Endodermal cell (in vitro differentiated cells): ENCODE data around the gene PRAME. TPM values are rescaled to one million over a fixed set of nuclear protein-coding genes. Genes with fewer than 3 reads are reported as not detected.

Source experiments
- DNase-seq: peaks from one replicate; pipeline ENCODE4 v3.0.0-alpha.2; 2017
- H3K27ac ChIP-seq: 2 replicates; pipeline ENCODE4 v1.5.1; 2013; ENCODE audit warnings: mild to moderate bottlenecking, low read depth, low read length, moderate library complexity
- H3K27me3 ChIP-seq: 2 replicates; pipeline ENCODE4 v1.6.1; 2013; ENCODE audit warnings: mild to moderate bottlenecking, low read length, moderate library complexity; ENCODE audit not compliant: insufficient read depth, control insufficient read depth, poor library complexity, severe bottlenecking
- H3K36me3 ChIP-seq: 2 replicates; pipeline ENCODE4 v1.7.0; 2013; ENCODE audit warnings: mild to moderate bottlenecking, low read length, moderate library complexity; ENCODE audit not compliant: control insufficient read depth, insufficient read depth
- H3K4me1 ChIP-seq: one replicate; pipeline ENCODE4 v1.7.0; 2013; ENCODE audit warnings: low read length; ENCODE audit not compliant: control insufficient read depth, insufficient read depth
- H3K4me3 ChIP-seq: 2 replicates; pipeline ENCODE4 v1.5.1; 2013; ENCODE audit warnings: mild to moderate bottlenecking, low read length, moderate library complexity
- H3K9ac ChIP-seq: 2 replicates; pipeline ENCODE4 v1.6.1; 2013; ENCODE audit warnings: mild to moderate bottlenecking, low read length, moderate library complexity; ENCODE audit not compliant: poor library complexity, severe bottlenecking; ENCODE audit errors: extremely low read depth
- H3K9me3 ChIP-seq: 2 replicates; pipeline ENCODE4 v1.6.1; 2013; ENCODE audit warnings: mild to moderate bottlenecking, low read length, moderate library complexity; ENCODE audit not compliant: control insufficient read depth
- H3K27ac Mint-ChIP-seq: 2 replicates; pipeline ENCODE4 v1.8.0; 2020; ENCODE audit warnings: mixed read lengths
- H3K27me3 Mint-ChIP-seq: 2 replicates; pipeline ENCODE4 v1.8.0; 2021; ENCODE audit warnings: mild to moderate bottlenecking, mixed read lengths; ENCODE audit not compliant: insufficient read depth
- H3K36me3 Mint-ChIP-seq: 2 replicates; pipeline ENCODE4 v1.8.0; 2020; ENCODE audit warnings: low read depth, mixed read lengths
- H3K4me1 Mint-ChIP-seq: 2 replicates; pipeline ENCODE4 v1.8.0; 2020; ENCODE audit warnings: mixed read lengths
- H3K4me3 Mint-ChIP-seq: 2 replicates; pipeline ENCODE4 v1.8.0; 2020; ENCODE audit warnings: mild to moderate bottlenecking, moderate library complexity, mixed read lengths
- H3K9me3 Mint-ChIP-seq: 2 replicates; pipeline ENCODE4 v1.8.0; 2020; ENCODE audit warnings: mild to moderate bottlenecking, mixed read lengths
- CTCF ChIP-seq: fragments of 200-600 bp; sonication (generic); conservative IDR thresholded peaks from 2 replicates; pipeline ENCODE4 v1.5.0; 2021; ENCODE audit warnings: antibody characterized with exemption, mild to moderate bottlenecking
- WGBS, 2 experiments: methylation state at CpG; one replicate each; pipeline versions ENCODE4 v1.1.5 to v1.1.7; 2013; ENCODE audit warnings: missing lambda C conversion rate in 2 of 2, mixed read lengths in 1 of 2; ENCODE audit not compliant: insufficient coverage in 1 of 2, insufficient read length in 1 of 2; 5-methylcytosine and 5-hydroxymethylcytosine counted together
- total RNA-seq, 2 donors: library from RNA; stranded (reverse); fragmentation: NEBNext Ultra II Directional in 1 of 2; extraction: Animal tissue kit (Norgen Biotek cat#: 25700) in 1 of 2; gene quantifications; 2 replicates in 1 of 2; 3 replicates in 1 of 2; pipeline ENCODE4 v1.2.1, GENCODE V29; 2021

PRAME gene
- total RNA-seq, 2 donors from 2014 or later: 0.35 TPM; not detected in 1

DNA sequence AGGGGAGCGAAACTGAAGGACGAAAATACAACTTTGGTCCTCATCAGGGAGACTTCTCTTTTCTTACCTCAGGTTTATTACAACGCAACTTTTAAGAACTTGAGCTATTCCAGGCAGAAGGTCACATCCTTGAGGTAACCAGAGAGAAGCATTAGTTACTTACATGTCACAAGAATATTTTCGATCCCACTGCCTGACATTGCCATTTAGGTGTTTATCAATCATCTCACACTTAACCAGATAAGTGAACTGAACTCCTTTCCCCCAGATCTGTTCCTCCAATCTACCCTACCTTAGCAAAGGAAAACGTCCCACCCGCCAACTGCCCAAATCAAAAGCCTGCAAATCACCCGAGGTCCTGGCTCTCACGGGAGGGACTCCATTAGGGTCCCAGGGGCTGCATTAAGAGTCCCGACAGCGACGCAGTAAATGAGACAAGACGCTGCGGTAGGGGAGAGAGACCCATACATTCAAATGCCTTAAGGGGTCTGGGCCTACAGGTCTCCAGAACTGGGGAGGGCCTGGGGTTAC lies 51.3 kb downstream of the PRAME start:
- Mint-ChIP-seq H3K27ac (peak overlapping the region; percentile 73), H3K9me3 (peaks cover 26% of the 10 kb centered on the region), H3K27me3 (peaks cover 18% of the 10 kb centered on the region), H3K4me3 (peak overlapping the region; percentile 90), H3K4me1 (peaks cover 8% of the 10 kb centered on the region), H3K36me3 (peaks cover 43% of the 10 kb centered on the region)
- H3K4me3 ChIP-seq: peak overlapping the region; percentile 86
- no peak overlapping the region for H3K27ac ChIP-seq
- DNase-seq: no peak
- H3K4me1 ChIP-seq: no peaks in the 10 kb centered on the region
- peaks cover 40% of the 10 kb centered on the region for H3K36me3 ChIP-seq
- 29 to 77% methylated on average over 3 to 13 of the region's 13 CpGs for WGBS, 2 experiments
- peak overlapping the region; percentile 82 for H3K9ac ChIP-seq
- peaks cover 12% of the 10 kb centered on the region for H3K9me3 ChIP-seq
- no peak for TF ChIP-seq CTCF
- peaks cover 9% of the 10 kb centered on the region for H3K27me3 ChIP-seq

DNA sequence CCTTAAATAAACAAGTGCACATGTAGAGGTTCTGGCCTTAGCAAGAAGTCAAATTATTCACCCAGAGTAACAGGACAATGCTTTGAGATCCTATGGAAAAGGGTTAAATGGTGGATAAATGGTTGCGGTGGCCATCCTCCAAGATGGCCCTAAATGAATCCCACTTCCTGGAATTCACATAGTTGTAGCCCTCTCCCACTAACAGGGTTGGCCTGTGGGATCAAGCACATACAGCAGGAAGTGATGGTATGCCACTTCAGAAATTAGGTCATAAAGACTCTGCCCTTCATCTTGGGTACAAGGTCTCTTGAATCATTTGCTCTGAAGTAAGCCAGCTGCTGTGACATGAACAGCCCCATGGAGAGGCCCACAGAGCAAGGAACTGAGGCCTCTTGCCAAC lies 52.3 kb downstream of the PRAME start:
- Histone ChIP-seq H3K9me3 (peaks cover 12% of the 10 kb centered on the region), H3K27ac (no peak overlapping the region), H3K36me3 (peaks cover 51% of the 10 kb centered on the region), H3K27me3 (no peaks in the 10 kb centered on the region), H3K4me3 (peak overlapping the region; percentile 86), H3K4me1 (no peaks in the 10 kb centered on the region), H3K9ac (no peak overlapping the region)
- DNase-seq: no peak
- 80 to 92% methylated on average over 1 of the region's 1 CpG for WGBS, 2 experiments
- Mint-ChIP-seq H3K36me3 (peaks cover 53% of the 10 kb centered on the region), H3K27me3 (peaks cover 7% of the 10 kb centered on the region), H3K4me3 (peak overlapping the region; percentile 90), H3K9me3 (peaks cover 26% of the 10 kb centered on the region), H3K4me1 (peaks cover 8% of the 10 kb centered on the region), H3K27ac (no peak overlapping the region)
- no peak for TF ChIP-seq CTCF

GRCh38 chr22:22498267-22498666 lies 60.8 kb downstream of the PRAME start:
- Mint-ChIP-seq H3K27me3 (no peaks in the 10 kb centered on the region), H3K27ac (no peak overlapping the region), H3K36me3 (peaks cover 59% of the 10 kb centered on the region), H3K4me3 (no peak overlapping the region), H3K4me1 (no peaks in the 10 kb centered on the region), H3K9me3 (no peaks in the 10 kb centered on the region)
- no peak for DNase-seq
- Histone ChIP-seq H3K27me3 (no peaks in the 10 kb centered on the region), H3K4me3 (no peak overlapping the region), H3K9ac (no peak overlapping the region), H3K9me3 (no peaks in the 10 kb centered on the region), H3K27ac (no peak overlapping the region), H3K36me3 (peaks cover 40% of the 10 kb centered on the region), H3K4me1 (no peaks in the 10 kb centered on the region)
- WGBS, 2 experiments: 96% methylated on average over 1 of the region's 2 CpGs; no CpG with 5 or more reads in 1 of the 2 experiments
- no peak for TF ChIP-seq CTCF

Other genes with a start within 250 kb of the PRAME start
- gene ZNF280B, start 50.5 kb downstream of the PRAME start, total RNA-seq: 10 to 100 TPM; 10.9 to 15.3 TPM
- 1 to 10 TPM in 1 of 2 donors, under 1 TPM in 1; 0.55 to 2.1 TPM for gene ZNF280A, start 39.0 kb downstream of the PRAME start, total RNA-seq
- gene GGTLC2, start 85.3 kb upstream of the PRAME start, total RNA-seq: not detected